K562 (cell line): ENCODE data around the gene SLC28A1. TPM values are rescaled to one million over a fixed set of nuclear protein-coding genes. Genes with fewer than 3 reads are reported as not detected.

Experiments
- ELK1 ChIP-seq: sonication (generic); formaldehyde crosslinking; IDR thresholded peaks from 2 replicates; pipeline ENCODE4 v1.8.1; 2022; ENCODE audit warnings: missing genetic modification reagents
- FOXA3 ChIP-seq, 2 experiments: fragments of 450-650 bp in 1 of 2; sonication (generic) in 1 of 2; formaldehyde crosslinking; IDR thresholded peaks in 1 of 2; conservative IDR thresholded peaks in 1 of 2; 2 replicates each; pipeline versions ENCODE4 v1.4.0 to v1.8.0; 2020 to 2022; ENCODE audit warnings: mild to moderate bottlenecking in 2 of 2, missing genetic modification reagents in 1 of 2
- FOXM1 ChIP-seq, 2 experiments: fragments of 450-650 bp in 1 of 2; sonication (generic) in 1 of 2; formaldehyde crosslinking in 1 of 2; IDR thresholded peaks; 2 replicates each; pipeline versions ENCODE4 v1.6.1 to v1.9.0; 2017 to 2022; ENCODE audit warnings: low read depth in 2 of 2, mild to moderate bottlenecking in 2 of 2, missing genetic modification reagents in 1 of 2, moderate library complexity in 1 of 2
- GABPB1 ChIP-seq: sonication (generic); formaldehyde crosslinking; IDR thresholded peaks from 2 replicates; pipeline ENCODE4 v1.8.0; 2022; ENCODE audit warnings: mild to moderate bottlenecking, missing genetic modification reagents
- HDAC1 ChIP-seq, 2 experiments: fragments of 450-650 bp; IDR thresholded peaks; 2 replicates each; pipeline ENCODE4 v1.6.1; 2016 to 2017; ENCODE audit warnings: inconsistent platforms in 1 of 2, mild to moderate bottlenecking in 1 of 2, moderate library complexity in 1 of 2
- JUN ChIP-seq, 2 experiments: sonication (generic) in 1 of 2; formaldehyde crosslinking in 1 of 2; IDR thresholded peaks; 2 replicates each; pipeline versions ENCODE4 v1.6.1 to v1.8.0; 2012 to 2022; ENCODE audit warnings: borderline replicate concordance in 2 of 2, mild to moderate bottlenecking in 2 of 2, improper control_type of control experiment in 1 of 2, low read depth in 1 of 2, low read length in 1 of 2, missing genetic modification reagents in 1 of 2
- MIER1 ChIP-seq: fragments of 450-650 bp; IDR thresholded peaks from 2 replicates; pipeline ENCODE4 v1.6.1; 2016; ENCODE audit warnings: antibody characterized with exemption, mild to moderate bottlenecking, low read depth
- MTA3 ChIP-seq: fragments of 450-650 bp; formaldehyde crosslinking; IDR thresholded peaks from 2 replicates; pipeline ENCODE4 v1.6.1; 2017; ENCODE audit warnings: mild to moderate bottlenecking, borderline replicate concordance
- PCBP2 ChIP-seq: fragments of 200-400 bp; formaldehyde crosslinking; IDR thresholded peaks from 2 replicates; pipeline ENCODE4 v1.6.1; 2018; ENCODE audit warnings: low read length, low read depth, mild to moderate bottlenecking, moderate library complexity; ENCODE audit not compliant: poor library complexity, severe bottlenecking
- POLR2AphosphoS5 ChIP-seq: IDR thresholded peaks from 2 replicates; pipeline ENCODE4 v1.6.1; 2011; ENCODE audit warnings: mild to moderate bottlenecking, low read depth, low read length, moderate library complexity; ENCODE audit not compliant: control insufficient read depth, insufficient read depth
- RAD21 ChIP-seq, 2 experiments: fragments of 250-450 bp in 1 of 2; fragments of 450-650 bp in 1 of 2; sonication (Bioruptor Pico) in 1 of 2; formaldehyde crosslinking in 1 of 2; IDR thresholded peaks in 1 of 2; conservative IDR thresholded peaks in 1 of 2; 2 replicates each; pipeline versions ENCODE4 v1.4.0 to v1.8.0; 2020 to 2022; ENCODE audit warnings: mild to moderate bottlenecking in 2 of 2, moderate library complexity in 1 of 2
- ZBTB5 ChIP-seq: fragments of 450-650 bp; IDR thresholded peaks from 2 replicates; pipeline ENCODE4 v1.6.1; 2017; ENCODE audit warnings: antibody characterized with exemption
- ZNF134 ChIP-seq: fragments of 250-450 bp; sonication (Bioruptor Pico); conservative IDR thresholded peaks from 2 replicates; pipeline ENCODE4 v1.4.0; 2020
- ZNF75A ChIP-seq: fragments of 450-650 bp; formaldehyde crosslinking; IDR thresholded peaks from 2 replicates; pipeline ENCODE4 v1.4.0; 2020; ENCODE audit warnings: mild to moderate bottlenecking
- polyA plus RNA-seq, 8 experiments: library from polyadenylated mRNA; depleted of rRNA in 4 of 8; stranded (reverse) in 5 of 8; unstranded in 3 of 8; fragments of >200 nt; fragmentation: Nextera tagmentation in 2 of 8; fragmentation: Illumina TruSeq in 1 of 8; extraction: Ambion mirVana in 2 of 8; extraction: Trizol in 1 of 8; gene quantifications; 2 replicates each; pipeline versions ENCODE4 v1.2.1 to v1.2.3, GENCODE V29; 2011 to 2014; ENCODE audit warnings: inconsistent platforms in 1 of 8, missing spikeins in 1 of 8
- total RNA-seq, 7 experiments: library from RNA; depleted of rRNA in 6 of 7; stranded (reverse); fragments of >200 nt in 6 of 7; fragmentation: Illumina TruSeq in 2 of 7; extraction: Trizol in 2 of 7; gene quantifications; 2 replicates each; pipeline versions ENCODE4 v1.2.1 to v1.2.3, GENCODE V29; 2011 to 2021; ENCODE audit warnings: low replicate concordance in 1 of 7
- TF ChIP-seq, protein P1 (sequence below), 2 experiments: fragments of 450-650 bp; IDR thresholded peaks; 2 replicates each; pipeline ENCODE4 v1.6.1; 2016
- TF ChIP-seq, protein P2 (sequence below): fragments of 450-650 bp; IDR thresholded peaks from 2 replicates; pipeline ENCODE4 v1.7.1; 2018; ENCODE audit warnings: mild to moderate bottlenecking, low read depth; ENCODE audit not compliant: partially characterized antibody
- TF ChIP-seq, protein P3 (sequence below): fragments of 200-800 bp; sonication (Bioruptor generic); IDR thresholded peaks from 2 replicates; pipeline ENCODE4 v1.6.1; 2017; ENCODE audit warnings: missing genetic modification characterization, missing compliant biosample characterization

The SLC28A1 gene
- total and polyA plus RNA-seq, 9 of the 15 experiments (the other 6 are each of a cell fraction or from before 2014, with no cell fraction given), result 0.04 TPM; not detected in 8

DNA sequence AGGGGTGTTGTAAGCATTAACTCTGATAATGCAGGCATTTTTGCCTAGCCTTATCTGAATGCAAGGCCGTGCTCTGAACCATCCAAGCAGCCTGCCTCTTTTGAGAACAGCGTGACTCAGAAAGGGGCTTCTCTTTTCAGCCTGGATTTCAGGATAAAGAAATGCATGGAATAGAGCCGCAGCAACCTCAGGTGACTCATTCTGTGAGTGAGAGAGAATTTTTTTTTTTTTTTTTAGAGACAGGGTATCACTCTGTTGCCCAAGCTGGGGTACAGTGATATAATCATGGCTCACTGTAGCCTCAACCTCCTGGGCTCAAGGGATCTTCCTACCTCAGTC, 76.6 kb downstream of the SLC28A1 start (continued):
- TF ChIP-seq, protein P1, sequence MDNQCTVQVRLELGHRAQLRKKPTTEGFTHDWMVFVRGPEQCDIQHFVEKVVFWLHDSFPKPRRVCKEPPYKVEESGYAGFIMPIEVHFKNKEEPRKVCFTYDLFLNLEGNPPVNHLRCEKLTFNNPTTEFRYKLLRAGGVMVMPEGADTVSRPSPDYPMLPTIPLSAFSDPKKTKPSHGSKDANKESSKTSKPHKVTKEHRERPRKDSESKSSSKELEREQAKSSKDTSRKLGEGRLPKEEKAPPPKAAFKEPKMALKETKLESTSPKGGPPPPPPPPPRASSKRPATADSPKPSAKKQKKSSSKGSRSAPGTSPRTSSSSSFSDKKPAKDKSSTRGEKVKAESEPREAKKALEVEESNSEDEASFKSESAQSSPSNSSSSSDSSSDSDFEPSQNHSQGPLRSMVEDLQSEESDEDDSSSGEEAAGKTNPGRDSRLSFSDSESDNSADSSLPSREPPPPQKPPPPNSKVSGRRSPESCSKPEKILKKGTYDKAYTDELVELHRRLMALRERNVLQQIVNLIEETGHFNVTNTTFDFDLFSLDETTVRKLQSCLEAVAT (IDR thresholded peaks at IDR 0.05), result 0 out of 4 replicates have a peak, but pooled peaks of 1 of the 2 experiments have one; percentile 5
- TF ChIP-seq RAD21 (CRISPR knock-in tag; conservative IDR thresholded peaks at IDR 0.05 in 1 of 2, IDR thresholded peaks at IDR 0.05 in 1 of 2) (no peak), FOXA3 (CRISPR knock-in tag; conservative IDR thresholded peaks at IDR 0.05 in 1 of 2, IDR thresholded peaks at IDR 0.05 in 1 of 2) (no peak), FOXM1 (IDR thresholded peaks at IDR 0.05; ENCODE audit: low read depth) (0 out of 2 replicates have a peak, but pooled peaks have one; percentile 20), FOXM1 (CRISPR knock-in tag; IDR thresholded peaks at IDR 0.05; ENCODE audit: low read depth) (no peak), ZNF134 (CRISPR knock-in tag) (no peak), ELK1 (CRISPR knock-in tag) (no peak), ZBTB5 (no peak), HDAC1 (IDR thresholded peaks at IDR 0.05) (0 out of 4 replicates have a peak, but pooled peaks of 1 of the 2 experiments have one; percentile 11), POLR2AphosphoS5 (peak; percentile 83), GABPB1 (CRISPR knock-in tag) (no peak), ZNF75A (CRISPR knock-in tag) (no peak), MIER1 (no peak), JUN (IDR thresholded peaks at IDR 0.05; ENCODE audit: borderline replicate concordance, low read depth, low read length) (peak; percentile 91), JUN (CRISPR knock-in tag; IDR thresholded peaks at IDR 0.05; ENCODE audit: borderline replicate concordance) (no peak), MTA3 (no peak), PCBP2 (no peak)
- TF ChIP-seq, protein P2, sequence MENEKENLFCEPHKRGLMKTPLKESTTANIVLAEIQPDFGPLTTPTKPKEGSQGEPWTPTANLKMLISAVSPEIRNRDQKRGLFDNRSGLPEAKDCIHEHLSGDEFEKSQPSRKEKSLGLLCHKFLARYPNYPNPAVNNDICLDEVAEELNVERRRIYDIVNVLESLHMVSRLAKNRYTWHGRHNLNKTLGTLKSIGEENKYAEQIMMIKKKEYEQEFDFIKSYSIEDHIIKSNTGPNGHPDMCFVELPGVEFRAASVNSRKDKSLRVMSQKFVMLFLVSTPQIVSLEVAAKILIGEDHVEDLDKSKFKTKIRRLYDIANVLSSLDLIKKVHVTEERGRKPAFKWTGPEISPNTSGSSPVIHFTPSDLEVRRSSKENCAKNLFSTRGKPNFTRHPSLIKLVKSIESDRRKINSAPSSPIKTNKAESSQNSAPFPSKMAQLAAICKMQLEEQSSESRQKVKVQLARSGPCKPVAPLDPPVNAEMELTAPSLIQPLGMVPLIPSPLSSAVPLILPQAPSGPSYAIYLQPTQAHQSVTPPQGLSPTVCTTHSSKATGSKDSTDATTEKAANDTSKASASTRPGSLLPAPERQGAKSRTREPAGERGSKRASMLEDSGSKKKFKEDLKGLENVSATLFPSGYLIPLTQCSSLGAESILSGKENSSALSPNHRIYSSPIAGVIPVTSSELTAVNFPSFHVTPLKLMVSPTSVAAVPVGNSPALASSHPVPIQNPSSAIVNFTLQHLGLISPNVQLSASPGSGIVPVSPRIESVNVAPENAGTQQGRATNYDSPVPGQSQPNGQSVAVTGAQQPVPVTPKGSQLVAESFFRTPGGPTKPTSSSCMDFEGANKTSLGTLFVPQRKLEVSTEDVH, result no peak
- TF ChIP-seq, protein P3, sequence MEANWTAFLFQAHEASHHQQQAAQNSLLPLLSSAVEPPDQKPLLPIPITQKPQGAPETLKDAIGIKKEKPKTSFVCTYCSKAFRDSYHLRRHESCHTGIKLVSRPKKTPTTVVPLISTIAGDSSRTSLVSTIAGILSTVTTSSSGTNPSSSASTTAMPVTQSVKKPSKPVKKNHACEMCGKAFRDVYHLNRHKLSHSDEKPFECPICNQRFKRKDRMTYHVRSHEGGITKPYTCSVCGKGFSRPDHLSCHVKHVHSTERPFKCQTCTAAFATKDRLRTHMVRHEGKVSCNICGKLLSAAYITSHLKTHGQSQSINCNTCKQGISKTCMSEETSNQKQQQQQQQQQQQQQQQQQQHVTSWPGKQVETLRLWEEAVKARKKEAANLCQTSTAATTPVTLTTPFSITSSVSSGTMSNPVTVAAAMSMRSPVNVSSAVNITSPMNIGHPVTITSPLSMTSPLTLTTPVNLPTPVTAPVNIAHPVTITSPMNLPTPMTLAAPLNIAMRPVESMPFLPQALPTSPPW (CRISPR knock-in tag), result peak; percentile 14; the same call in 1 of the 2 replicates
